GM18873 (cell line): ENCODE measurements around the gene CHRFAM7A.
"Not testable (repeated sequence)": the region's sequence is repeated elsewhere in the genome, so short reads cannot be mapped to it uniquely, and the experiment has no call there.

Experiments
- ATAC-seq: cut with Tn5 transposase; IDR thresholded peaks from one replicate; pipeline ENCODE4 v1.9.1; 2021; ENCODE audit warnings: mild to moderate bottlenecking, moderate library complexity, moderate number of reproducible peaks; ENCODE audit not compliant: unreplicated experiment, low FRiP score

Gene CHRFAM7A

DNA sequence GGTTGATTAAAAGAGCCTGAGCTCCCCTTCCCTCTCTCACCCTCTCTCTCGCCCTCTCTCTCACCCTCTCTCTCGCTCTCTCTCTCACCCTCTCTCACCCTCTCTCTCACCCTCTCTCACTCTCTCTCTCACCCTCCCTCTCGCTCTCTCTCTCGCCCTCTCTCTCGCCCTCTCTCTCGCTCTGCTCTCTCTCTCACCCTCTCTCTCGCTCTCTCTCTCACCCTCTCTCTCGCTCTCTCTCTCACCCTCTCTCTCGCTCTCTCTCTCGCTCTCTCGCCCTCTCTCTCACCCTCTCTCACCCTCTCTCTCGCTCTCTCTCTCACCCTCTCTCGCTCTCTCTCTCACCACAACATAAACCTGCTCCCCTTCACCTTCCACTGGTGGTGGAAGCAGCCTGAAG, 67.2 kb downstream of the CHRFAM7A start:
- ATAC-seq, result not testable (repeated sequence)

GRCh38 chr15:30321063-30321462, 72.3 kb downstream of the CHRFAM7A start:
- ATAC-seq, result not testable (repeated sequence)

GRCh38 chr15:30315704-30316103, 77.6 kb downstream of the CHRFAM7A start:
- ATAC-seq, result not testable (repeated sequence)

- ATAC-seq, result not testable (repeated sequence)
Observed at GRCh38 chr15:30310575-30310974, 82.8 kb downstream of the CHRFAM7A start.
